Transverse colon (tissue), 4 donors: ENCODE results near the gene RGCC. TPM values are rescaled to one million over a fixed set of nuclear protein-coding genes. Genes with fewer than 3 reads are reported as not detected.

Experiments used
- DNase-seq: peaks from one replicate; pipeline ENCODE4 v3.0.0-alpha.2; 2019
- H3K27ac ChIP-seq, 4 donors: fragments of 200-600 bp; sonication (generic); 2 replicates each; pipeline ENCODE4 v1.5.1; 2016 to 2018; ENCODE audit warnings: inconsistent platforms in 4 of 4
- H3K27me3 ChIP-seq: fragments of 200-600 bp; sonication (generic); 2 replicates; pipeline ENCODE4 v1.5.1; 2017; ENCODE audit warnings: inconsistent platforms
- H3K36me3 ChIP-seq, 4 donors: fragments of 200-600 bp; sonication (generic); 2 replicates each; pipeline ENCODE4 v1.5.1; 2017 to 2019; ENCODE audit warnings: inconsistent platforms in 4 of 4
- H3K4me1 ChIP-seq, 4 donors: fragments of 200-600 bp; sonication (generic); 2 replicates each; pipeline ENCODE4 v1.5.1; 2017 to 2020; ENCODE audit warnings: inconsistent platforms in 4 of 4
- H3K4me3 ChIP-seq, 4 donors: fragments of 200-600 bp; sonication (generic); 1 replicate in 1 of 4; 2 replicates in 3 of 4; pipeline versions ENCODE4 v1.5.1 to v1.6.1; 2017 to 2019; ENCODE audit warnings: inconsistent platforms in 4 of 4
- H3K9me3 ChIP-seq, 2 donors: fragments of 200-600 bp; sonication (generic); 2 replicates each; pipeline ENCODE4 v1.5.1; 2017 to 2019; ENCODE audit warnings: inconsistent platforms in 2 of 2
- EP300 ChIP-seq: sonication (generic); formaldehyde crosslinking; IDR thresholded peaks from one replicate; pipeline ENCODE4 v1.6.1; 2017; ENCODE audit warnings: antibody characterized with exemption, low read depth
- POLR2A ChIP-seq: fragments of 450-650 bp; IDR thresholded peaks from one replicate; pipeline ENCODE4 v1.6.1; 2016; ENCODE audit warnings: antibody characterized with exemption, mild to moderate bottlenecking, moderate library complexity
- POLR2AphosphoS5 ChIP-seq, 3 donors: sonication (generic); formaldehyde crosslinking; IDR thresholded peaks; one replicate each; pipeline ENCODE4 v1.6.1; 2016; ENCODE audit warnings: antibody characterized with exemption in 3 of 3
- WGBS, 2 donors: methylation state at CpG; one replicate each; pipeline ENCODE4 v1.1.5; 2018; ENCODE audit warnings: low coverage in 1 of 2; 5-methylcytosine and 5-hydroxymethylcytosine counted together
- in situ Hi-C, 4 donors: fragments of 200-750 bp; cut with MboI; loops; one replicate each; pipeline versions ENCODE4 v1.15.0 to v1.15.1; 2017; ENCODE audit warnings: low sequenced_read_pairs in 3 of 4, low pct_ligation_motif_present in 1 of 4, low pct_unique_long_range_greater_than_20kb in 1 of 4
- intact Hi-C: fragments of 100-400 bp; cut with DNase I; formaldehyde crosslinking; loops from one replicate; pipeline ENCODE4 v1.15.1; 2023; ENCODE audit warnings: low total_unique reads
- total RNA-seq, 4 donors: library from RNA; depleted of rRNA; stranded (reverse); fragments of >200 nt; gene quantifications; one replicate each; pipeline ENCODE4 v1.1.0, GENCODE V29; 2016
- TF ChIP-seq, protein P1 (sequence below), 5 experiments: fragments of 200-600 bp in 3 of 5; fragments of 450-650 bp in 2 of 5; sonication (generic) in 3 of 5; IDR thresholded peaks; 1 replicate in 2 of 5; 2 replicates in 3 of 5; pipeline ENCODE4 v1.5.1; 2016 to 2017; ENCODE audit warnings: antibody characterized with exemption in 5 of 5, inconsistent platforms in 3 of 5, mild to moderate bottlenecking in 2 of 5, moderate library complexity in 1 of 5

RGCC gene
- total RNA-seq, 4 donors from 2014 or later = 5.6 to 54.1 (median 35.6) TPM

DNA sequence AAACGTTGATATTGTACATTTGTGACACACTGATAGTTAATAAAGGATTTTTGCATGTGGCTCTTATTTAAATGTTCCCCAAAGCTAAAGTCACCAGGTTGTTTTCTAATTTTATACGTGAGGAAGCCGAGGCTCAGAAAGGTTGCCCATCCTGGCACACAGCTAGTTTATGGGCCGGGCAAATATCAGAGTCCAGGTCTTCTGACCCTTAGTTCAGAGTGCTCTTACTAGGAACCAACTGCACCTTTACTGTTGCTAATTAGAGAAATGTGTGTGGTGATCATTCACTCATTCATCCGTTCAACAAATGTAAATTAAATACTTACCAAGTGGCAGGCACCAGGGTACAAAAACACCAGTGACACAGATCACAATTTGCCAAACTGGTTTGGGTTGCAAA, 46.3 kb upstream of the RGCC start:
- no peaks in the 10 kb centered on the region for H3K4me1 ChIP-seq

DNA sequence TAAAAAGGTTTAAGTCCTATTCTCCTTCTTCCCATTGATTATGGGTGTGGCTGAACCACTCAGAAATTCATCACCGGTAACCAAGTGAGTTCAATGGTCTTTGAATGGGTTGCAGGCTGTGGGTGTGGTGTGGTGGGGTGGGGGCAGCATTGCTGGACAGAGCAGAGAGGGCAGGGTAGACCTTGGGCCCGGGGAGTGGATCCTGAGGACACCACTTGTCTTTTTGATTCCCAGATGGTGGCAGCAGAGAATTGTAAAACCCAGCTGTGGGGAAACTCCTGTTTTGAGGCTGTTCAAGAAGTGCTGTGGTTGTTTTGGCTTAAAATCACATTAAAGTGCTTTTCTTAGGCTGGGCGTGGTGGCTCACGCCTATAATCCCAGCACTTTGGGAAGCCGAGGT, 45.8 kb upstream of the RGCC start:
- DNase-seq = no peak
- Histone ChIP-seq H3K27ac (no peak overlapping the region), H3K36me3 (no peaks in the 10 kb centered on the region), H3K9me3 (no peaks in the 10 kb centered on the region), H3K4me3 (no peak overlapping the region), H3K27me3 (no peaks in the 10 kb centered on the region), H3K4me1 (no peaks in the 10 kb centered on the region)
- in situ Hi-C loops (loop anchor here in 2 of 4 donors (25.0 kb wide), 3 partner anchors 226 to 701 kb away; no protein-coding TSS in a partner anchor), intact Hi-C loops (no loop called here)
- TF ChIP-seq POLR2A (no peak), EP300 (no peak), POLR2AphosphoS5 (IDR thresholded peaks at IDR 0.05) (no peak)
- TF ChIP-seq, protein P1, sequence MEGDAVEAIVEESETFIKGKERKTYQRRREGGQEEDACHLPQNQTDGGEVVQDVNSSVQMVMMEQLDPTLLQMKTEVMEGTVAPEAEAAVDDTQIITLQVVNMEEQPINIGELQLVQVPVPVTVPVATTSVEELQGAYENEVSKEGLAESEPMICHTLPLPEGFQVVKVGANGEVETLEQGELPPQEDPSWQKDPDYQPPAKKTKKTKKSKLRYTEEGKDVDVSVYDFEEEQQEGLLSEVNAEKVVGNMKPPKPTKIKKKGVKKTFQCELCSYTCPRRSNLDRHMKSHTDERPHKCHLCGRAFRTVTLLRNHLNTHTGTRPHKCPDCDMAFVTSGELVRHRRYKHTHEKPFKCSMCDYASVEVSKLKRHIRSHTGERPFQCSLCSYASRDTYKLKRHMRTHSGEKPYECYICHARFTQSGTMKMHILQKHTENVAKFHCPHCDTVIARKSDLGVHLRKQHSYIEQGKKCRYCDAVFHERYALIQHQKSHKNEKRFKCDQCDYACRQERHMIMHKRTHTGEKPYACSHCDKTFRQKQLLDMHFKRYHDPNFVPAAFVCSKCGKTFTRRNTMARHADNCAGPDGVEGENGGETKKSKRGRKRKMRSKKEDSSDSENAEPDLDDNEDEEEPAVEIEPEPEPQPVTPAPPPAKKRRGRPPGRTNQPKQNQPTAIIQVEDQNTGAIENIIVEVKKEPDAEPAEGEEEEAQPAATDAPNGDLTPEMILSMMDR (IDR thresholded peaks at IDR 0.05) = no peak
- 40 to 46% methylated on average over 1 to 5 of the region's 5 CpGs for WGBS, 2 donors

More for the DNA sequence above, 46.3 kb upstream of the RGCC start:
- no peak overlapping the region for H3K27ac ChIP-seq
- DNase-seq = no peak
- in situ Hi-C loops = loop anchor here in 2 of 4 donors (25.0 kb wide), 3 partner anchors 226 to 701 kb away; no protein-coding TSS in a partner anchor
- 55 to 78% methylated on average over 1 to 5 of the region's 5 CpGs for WGBS, 2 donors
- no peaks in the 10 kb centered on the region for H3K27me3 ChIP-seq
- no peak overlapping the region for H3K4me3 ChIP-seq
- no peaks in the 10 kb centered on the region for H3K9me3 ChIP-seq
- H3K36me3 ChIP-seq = no peaks in the 10 kb centered on the region
- intact Hi-C loops = no loop called here
- TF ChIP-seq, protein P1 (IDR thresholded peaks at IDR 0.05) = no peak
- no peak for TF ChIP-seq POLR2AphosphoS5 (IDR thresholded peaks at IDR 0.05)
- TF ChIP-seq POLR2A = no peak

DNA sequence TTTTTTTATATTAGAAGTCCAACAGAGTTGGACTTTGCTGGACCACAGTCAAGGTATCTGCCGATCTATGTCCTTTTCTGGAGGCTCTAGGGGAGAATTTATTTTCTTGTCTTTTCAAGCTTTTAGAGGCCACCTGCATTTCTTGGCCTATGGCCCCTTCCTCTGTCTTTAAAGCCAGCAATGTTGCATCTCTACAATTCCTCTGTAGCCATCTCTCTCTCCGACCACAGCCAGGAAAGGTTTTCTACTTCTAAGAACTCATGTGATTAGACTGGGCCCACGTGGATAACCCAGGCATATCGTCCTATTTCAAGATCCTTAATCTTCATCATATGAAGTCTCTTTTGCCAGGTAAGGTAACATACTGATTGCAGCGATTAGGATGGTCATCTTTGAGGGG, 43.5 kb upstream of the RGCC start:
- in situ Hi-C loops = loop anchor here in 2 of 4 donors (25.0 kb wide), 3 partner anchors 223 to 698 kb away; no protein-coding TSS in a partner anchor
- WGBS, 2 donors = 87 to 91% methylated on average over 5 of the region's 5 CpGs
- H3K4me3 ChIP-seq = no peak overlapping the region
- no peak for DNase-seq
- H3K27ac ChIP-seq = no peak overlapping the region
- no peaks in the 10 kb centered on the region for H3K9me3 ChIP-seq
- intact Hi-C loops = no loop called here
- TF ChIP-seq POLR2AphosphoS5 (IDR thresholded peaks at IDR 0.05) (no peak), EP300 (no peak), POLR2A (no peak)
- TF ChIP-seq, protein P1 (IDR thresholded peaks at IDR 0.05) = no peak
- no peaks in the 10 kb centered on the region for H3K36me3 ChIP-seq
- no peaks in the 10 kb centered on the region for H3K27me3 ChIP-seq
- no peaks in the 10 kb centered on the region for H3K4me1 ChIP-seq

DNA sequence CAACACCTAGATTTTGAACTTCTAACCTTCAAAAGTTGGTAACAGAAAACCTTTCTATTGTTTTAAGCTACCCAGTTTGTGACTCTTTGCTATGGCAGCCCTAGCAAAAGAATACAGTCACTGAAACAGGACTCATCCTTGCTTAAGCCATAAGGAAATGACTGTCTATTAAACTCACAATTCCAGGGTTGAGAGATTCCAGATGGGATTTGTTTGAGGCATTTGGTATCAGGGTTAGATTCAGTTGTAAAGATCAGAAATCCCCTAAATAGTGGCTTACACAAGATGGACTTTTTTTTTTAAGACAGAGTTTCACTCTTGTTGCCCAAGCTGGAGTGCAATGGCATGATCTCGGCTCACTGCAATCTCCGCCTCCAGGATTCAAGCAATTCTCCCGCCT, 41.1 kb upstream of the RGCC start:
- Histone ChIP-seq H3K27me3 (no peaks in the 10 kb centered on the region), H3K4me3 (no peak overlapping the region), H3K9me3 (no peaks in the 10 kb centered on the region), H3K4me1 (no peaks in the 10 kb centered on the region), H3K27ac (no peak overlapping the region), H3K36me3 (no peaks in the 10 kb centered on the region)
- no peak for DNase-seq
- WGBS, 2 donors = 35 to 93% methylated on average over 3 of the region's 3 CpGs
- in situ Hi-C loops = loop anchor here in 2 of 4 donors (25.0 kb wide), 3 partner anchors 221 to 696 kb away; no protein-coding TSS in a partner anchor
- intact Hi-C loops = no loop called here
- TF ChIP-seq POLR2A = no peak
- no peak for TF ChIP-seq POLR2AphosphoS5 (IDR thresholded peaks at IDR 0.05)
- TF ChIP-seq EP300 = no peak
- TF ChIP-seq, protein P1 (IDR thresholded peaks at IDR 0.05) = no peak
